Upper lobe of left lung (tissue), 6 donors: ENCODE measurements around the gene LOXL4. TPM values are rescaled to one million over a fixed set of nuclear protein-coding genes. Genes with fewer than 3 reads are reported as not detected.
A peak's percentile ranks its signal among the peaks of the same experiment; 100 is the strongest.

ENCODE experiments used
- ATAC-seq, 2 donors: fragments of 200-7000 bp; cut with Tn5 transposase; one replicate each; pipeline ENCODE4 v1.9.1; 2022; ENCODE audit warnings: mild to moderate bottlenecking in 2 of 2, moderate library complexity in 2 of 2; ENCODE audit not compliant: low FRiP score in 2 of 2
- DNase-seq, 2 donors: peaks; one replicate each; pipeline ENCODE4 v3.0.0-alpha.2; 2019 to 2020
- H3K27ac ChIP-seq, 4 donors: fragments of 200-600 bp; sonication (generic); one replicate each; pipeline ENCODE4 v1.5.1; 2016 to 2019
- H3K27me3 ChIP-seq, 4 donors: fragments of 200-600 bp; sonication (generic); one replicate each; pipeline ENCODE4 v1.5.1; 2017 to 2019
- H3K36me3 ChIP-seq, 4 donors: fragments of 200-600 bp; sonication (generic); one replicate each; pipeline ENCODE4 v1.5.1; 2016 to 2019
- H3K4me1 ChIP-seq, 4 donors: fragments of 200-600 bp; sonication (generic); one replicate each; pipeline ENCODE4 v1.5.1; 2018 to 2019
- H3K4me3 ChIP-seq, 4 donors: fragments of 200-600 bp; sonication (generic); one replicate each; pipeline ENCODE4 v1.5.1; 2017 to 2019; ENCODE audit warnings: mild to moderate bottlenecking in 2 of 4, moderate library complexity in 1 of 4
- H3K9me3 ChIP-seq, 4 donors: fragments of 200-600 bp; sonication (generic); one replicate each; pipeline ENCODE4 v1.5.1; 2018 to 2019
- CTCF ChIP-seq, 6 experiments: fragments of 450-650 bp in 4 of 6; fragments of 200-600 bp in 2 of 6; sonication (generic) in 2 of 6; IDR thresholded peaks; one replicate each; pipeline ENCODE4 v1.5.1; 2016 to 2019; ENCODE audit warnings: antibody characterized with exemption in 6 of 6
- EP300 ChIP-seq, 4 donors: sonication (generic); formaldehyde crosslinking; IDR thresholded peaks; one replicate each; pipeline ENCODE4 v1.5.1; 2017; ENCODE audit warnings: antibody characterized with exemption in 4 of 4, control low read depth in 2 of 4
- POLR2A ChIP-seq, 4 donors: fragments of 450-650 bp; IDR thresholded peaks; one replicate each; pipeline ENCODE4 v1.5.1; 2016 to 2017; ENCODE audit warnings: antibody characterized with exemption in 4 of 4, mild to moderate bottlenecking in 2 of 4
- POLR2AphosphoS5 ChIP-seq, 2 donors: sonication (generic); formaldehyde crosslinking; IDR thresholded peaks; one replicate each; pipeline ENCODE4 v1.5.1; 2017; ENCODE audit warnings: antibody characterized with exemption in 2 of 2
- WGBS, 2 donors: methylation state at CpG; one replicate each; pipeline ENCODE4 v1.1.5; 2017 to 2018; 5-methylcytosine and 5-hydroxymethylcytosine counted together
- total RNA-seq, 6 donors: library from RNA; depleted of rRNA in 4 of 6; stranded (reverse); fragments of >200 nt in 4 of 6; gene quantifications; one replicate each; pipeline versions ENCODE4 v1.1.0 to v1.2.1, GENCODE V29; 2016 to 2021
- donor health status: DM: no; HTN: no; CAD: no; lungs with moderate emphysema.
- donor health status: DM: no; HTN: yes; CAD: no; lungs with severe emphysema.

The LOXL4 gene
- total RNA-seq, 6 donors from 2014 or later: 3.9 to 6.8 (median 5.2) TPM

DNA sequence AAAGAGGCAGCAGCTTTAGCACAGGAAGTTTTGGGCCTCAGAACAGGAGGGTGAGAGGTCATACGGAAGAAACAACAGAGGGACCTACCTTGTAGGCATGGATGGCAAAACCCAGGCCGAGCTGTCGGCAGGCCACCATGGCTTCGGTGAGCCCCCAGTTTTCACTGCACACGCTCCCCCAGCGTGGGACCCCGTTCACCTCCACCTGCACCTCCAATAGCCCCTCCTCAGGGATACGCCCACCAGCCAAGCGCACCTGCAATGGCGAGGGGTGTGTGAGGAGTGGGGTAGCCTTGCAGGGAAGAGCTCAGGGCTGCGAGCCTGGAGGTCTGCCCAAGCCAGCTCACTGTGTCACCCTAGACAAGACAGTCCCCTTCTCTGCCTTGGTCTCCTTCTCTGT lies 11.3 kb downstream of the LOXL4 start:
- DNase-seq (no peak), ATAC-seq (no peak)
- peaks cover 0 to 8% (median 1%) of the 10 kb centered on the region in 4 donors for H3K4me1 ChIP-seq
- no peak overlapping the region for H3K4me3 ChIP-seq
- WGBS, 2 donors: 94% methylated on average over 11 of the region's 11 CpGs
- no peaks in the 10 kb centered on the region for H3K9me3 ChIP-seq
- peaks cover 0 to 4% (median 0%) of the 10 kb centered on the region in 4 donors for H3K36me3 ChIP-seq
- no peaks in the 10 kb centered on the region for H3K27me3 ChIP-seq
- H3K27ac ChIP-seq: no peak overlapping the region
- TF ChIP-seq POLR2A (IDR thresholded peaks at IDR 0.05) (no peak), CTCF (IDR thresholded peaks at IDR 0.05) (no peak), POLR2AphosphoS5 (IDR thresholded peaks at IDR 0.05) (no peak)

GRCh38 chr10:98255146-98255877 lies 12.7 kb downstream of the LOXL4 start:
- H3K27ac ChIP-seq: no peak overlapping the region
- H3K4me1 ChIP-seq: peaks cover 0 to 3% (median under 1%) of the 10 kb centered on the region in 4 donors
- H3K9me3 ChIP-seq: no peaks in the 10 kb centered on the region
- TF ChIP-seq CTCF (IDR thresholded peaks at IDR 0.05) (no peak), POLR2AphosphoS5 (IDR thresholded peaks at IDR 0.05) (no peak), POLR2A (IDR thresholded peaks at IDR 0.05) (no peak), EP300 (IDR thresholded peaks at IDR 0.05) (no peak)
- DNase-seq: peak in 1 of 2 donors; percentile 70
- no peaks in the 10 kb centered on the region for H3K27me3 ChIP-seq
- H3K4me3 ChIP-seq: no peak overlapping the region
- H3K36me3 ChIP-seq: peaks cover 0 to 9% (median 7%) of the 10 kb centered on the region in 4 donors
- ATAC-seq: no peak
- WGBS, 2 donors: 86 to 90% methylated on average over 6 to 17 of the region's 17 CpGs

GRCh38 chr10:98254234-98254974 lies 13.6 kb downstream of the LOXL4 start:
- Histone ChIP-seq H3K27ac (no peak overlapping the region), H3K4me1 (no peaks in the 10 kb centered on the region), H3K9me3 (no peaks in the 10 kb centered on the region), H3K36me3 (peaks cover 0 to 15% (median 7%) of the 10 kb centered on the region in 4 donors), H3K27me3 (no peaks in the 10 kb centered on the region), H3K4me3 (no peak overlapping the region)
- TF ChIP-seq EP300 (IDR thresholded peaks at IDR 0.05): no peak
- WGBS, 2 donors: 84 to 87% methylated on average over 10 of the region's 10 CpGs
- DNase-seq (peak in 1 of 2 donors; percentile 73), ATAC-seq (no peak)

DNA sequence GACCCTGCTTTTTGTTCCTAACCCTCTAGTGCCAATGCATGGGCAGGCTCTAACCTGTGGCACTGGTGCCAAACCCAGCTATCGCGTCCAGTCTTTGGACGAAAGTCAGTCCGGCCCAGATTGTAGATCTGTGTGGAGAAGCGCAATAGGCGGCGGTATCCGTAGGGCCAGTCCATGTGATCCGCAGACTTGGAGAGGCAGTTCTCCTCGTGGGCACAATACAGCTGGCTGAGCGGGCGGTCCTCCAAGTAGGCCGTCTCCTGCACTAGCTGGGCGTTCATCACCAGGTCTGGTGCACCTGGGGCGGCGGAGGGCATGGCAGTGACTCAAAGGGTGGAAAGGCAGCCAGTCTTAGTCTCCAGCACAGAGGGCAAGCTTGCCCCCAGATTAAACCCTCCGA lies 14.5 kb downstream of the LOXL4 start:
- H3K36me3 ChIP-seq: peaks cover 0 to 24% (median 13%) of the 10 kb centered on the region in 4 donors
- ATAC-seq: no peak
- WGBS, 2 donors: 91 to 96% methylated on average over 15 to 17 of the region's 17 CpGs

More for the DNA sequence above, 14.5 kb downstream of the LOXL4 start:
- no peaks in the 10 kb centered on the region for H3K9me3 ChIP-seq
- no peak overlapping the region for H3K4me3 ChIP-seq
- no peaks in the 10 kb centered on the region for H3K27me3 ChIP-seq
- no peaks in the 10 kb centered on the region for H3K4me1 ChIP-seq
- no peak overlapping the region for H3K27ac ChIP-seq
- DNase-seq: no peak
- TF ChIP-seq POLR2AphosphoS5 (IDR thresholded peaks at IDR 0.05): no peak
- no peak for TF ChIP-seq CTCF (IDR thresholded peaks at IDR 0.05)
